ENCODE results near the gene ETNK2.

Gene ETNK2

GRCh38 chr1:204174958-204175357 lies 23.1 kb upstream of the ETNK2 start:
- no peak for DNase-seq

- DNase-seq = no peak
These were observed 20.7 kb upstream of the ETNK2 start for GRCh38 chr1:204172404-204173029.

GRCh38 chr1:204171751-204172178 lies 19.9 kb upstream of the ETNK2 start:
- DNase-seq = no peak

GRCh38 chr1:204170494-204171155 lies 18.8 kb upstream of the ETNK2 start:
- no peak for DNase-seq

- DNase-seq = no peak
These were observed 18.0 kb upstream of the ETNK2 start for GRCh38 chr1:204169858-204170257.

GRCh38 chr1:204167730-204168129 lies 15.9 kb upstream of the ETNK2 start:
- DNase-seq = no peak

GRCh38 chr1:204166219-204166618 lies 14.4 kb upstream of the ETNK2 start, which contains the start of gene REN:
Gene REN (minus strand): TSS chr1:204166337. CDS start chr1:204166293, 44 bp downstream.
- no peak for DNase-seq

- DNase-seq = peak; percentile 71
These were observed 10.7 kb upstream of the ETNK2 start for GRCh38 chr1:204162494-204163074.

GRCh38 chr1:204161609-204162493 lies 10.0 kb upstream of the ETNK2 start:
- DNase-seq = no peak

- no peak for DNase-seq
These were observed 6.1 kb upstream of the ETNK2 start for GRCh38 chr1:204157962-204158361.

GRCh38 chr1:204155881-204156280 lies 4.0 kb upstream of the ETNK2 start:
- DNase-seq = no peak

- no peak for DNase-seq
These were observed 2.9 kb upstream of the ETNK2 start for GRCh38 chr1:204154568-204155255.

- no peak for DNase-seq
These were observed 1.8 kb upstream of the ETNK2 start for GRCh38 chr1:204153667-204154066.

GRCh38 chr1:204152310-204153044 lies 633 bp upstream of the ETNK2 start:
- no peak for DNase-seq

GRCh38 chr1:204150702-204151551 lies 917 bp downstream of the ETNK2 start:
- DNase-seq = no peak

- no peak for DNase-seq
These were observed 1.9 kb downstream of the ETNK2 start for GRCh38 chr1:204149635-204150565.

- no peak for DNase-seq
These were observed 2.7 kb downstream of the ETNK2 start for GRCh38 chr1:204149107-204149506.

GRCh38 chr1:204147406-204148383 lies 4.1 kb downstream of the ETNK2 start:
- DNase-seq = no peak

Measured in T-helper 9 cell (primary cell).